Erythroblast (primary cell): Measurements from ENCODE around the gene CACNA1I.

ENCODE experiments used
- GATA1 ChIP-seq: IDR thresholded peaks from 2 replicates; pipeline ENCODE4 v1.6.1; 2011; ENCODE audit warnings: low read depth, mild to moderate bottlenecking, control low read depth, low read length, moderate library complexity
- POLR2A ChIP-seq: IDR thresholded peaks from 2 replicates; pipeline ENCODE4 v1.6.1; 2011; ENCODE audit warnings: mild to moderate bottlenecking, low read length

DNA sequence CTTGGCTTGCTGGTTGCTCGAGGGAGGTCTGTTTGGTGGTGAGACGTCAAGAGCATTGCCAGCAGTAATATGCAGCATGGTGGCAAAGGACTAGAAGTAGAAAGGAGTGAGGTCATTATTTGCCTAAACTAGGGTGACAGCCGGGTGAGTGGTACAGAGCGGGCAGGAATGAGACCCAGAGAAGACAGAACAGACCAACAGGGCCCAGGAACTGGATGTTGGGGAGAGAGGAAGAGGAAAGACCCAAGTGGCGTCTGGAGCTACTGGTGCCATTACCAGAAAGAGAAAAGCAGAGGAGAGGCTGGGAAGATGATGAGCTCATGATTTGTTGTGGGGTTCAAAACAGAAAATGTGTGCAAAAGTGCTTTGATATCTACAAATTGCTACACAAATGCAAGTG, 164.3 kb downstream of the CACNA1I start:
- TF ChIP-seq POLR2A, result no peak
- TF ChIP-seq GATA1, result no peak
